Liver (tissue), 9 donors: ENCODE results near the gene AP5M1. TPM values are rescaled to one million over a fixed set of nuclear protein-coding genes. Genes with fewer than 3 reads are reported as not detected.

Experiments used
- DNase-seq: peaks from one replicate; pipeline ENCODE4 v3.0.0-alpha.2; 2017; ENCODE audit warnings: low spot score
- H3K27ac ChIP-seq, 2 donors: one replicate each; pipeline ENCODE4 v1.7.0; 2013; ENCODE audit warnings: inconsistent platforms in 2 of 2, low read length in 2 of 2, control low read depth in 1 of 2, low read depth in 1 of 2, mild to moderate bottlenecking in 1 of 2
- H3K27me3 ChIP-seq, 4 donors: one replicate each; pipeline versions ENCODE4 v1.6.1 to v1.7.0; 2013; ENCODE audit warnings: low read length in 3 of 4, inconsistent platforms in 1 of 4, mild to moderate bottlenecking in 1 of 4, moderate library complexity in 1 of 4; ENCODE audit not compliant: control insufficient read depth in 4 of 4, insufficient read depth in 4 of 4
- H3K36me3 ChIP-seq, 4 donors: one replicate each; pipeline versions ENCODE4 v1.6.1 to v1.7.0; 2013; ENCODE audit warnings: low read length in 3 of 4, mild to moderate bottlenecking in 3 of 4, low read depth in 1 of 4, moderate library complexity in 1 of 4; ENCODE audit not compliant: control insufficient read depth in 4 of 4, insufficient read depth in 3 of 4
- H3K4me1 ChIP-seq, 4 donors: one replicate each; pipeline versions ENCODE4 v1.6.1 to v1.7.0; 2013; ENCODE audit warnings: low read length in 3 of 4, mild to moderate bottlenecking in 3 of 4, moderate library complexity in 1 of 4; ENCODE audit not compliant: control insufficient read depth in 4 of 4, insufficient read depth in 4 of 4
- H3K4me3 ChIP-seq, 3 donors: one replicate each; pipeline versions ENCODE4 v1.6.1 to v1.7.0; 2013; ENCODE audit warnings: low read length in 3 of 3, control low read depth in 1 of 3, low read depth in 1 of 3, mild to moderate bottlenecking in 1 of 3
- H3K9ac ChIP-seq, 2 donors: one replicate each; pipeline ENCODE4 v1.7.0; 2013; ENCODE audit warnings: low read length in 2 of 2, mild to moderate bottlenecking in 2 of 2, moderate library complexity in 2 of 2, control low read depth in 1 of 2, low read depth in 1 of 2
- H3K9me3 ChIP-seq, 4 donors: one replicate each; pipeline versions ENCODE4 v1.6.1 to v1.7.0; 2013; ENCODE audit warnings: low read length in 3 of 4; ENCODE audit not compliant: control insufficient read depth in 4 of 4
- ATF3 ChIP-seq: IDR thresholded peaks from 2 replicates; pipeline ENCODE4 v1.6.1; 2016; ENCODE audit warnings: antibody characterized with exemption
- EGR1 ChIP-seq, 2 donors: IDR thresholded peaks; 2 replicates each; pipeline ENCODE4 v1.6.1; 2016 to 2018; ENCODE audit warnings: antibody characterized with exemption in 2 of 2, low read depth in 2 of 2
- FOXA1 ChIP-seq: IDR thresholded peaks from 2 replicates; pipeline ENCODE4 v1.6.1; 2016; ENCODE audit warnings: antibody characterized with exemption
- FOXA2 ChIP-seq: IDR thresholded peaks from 2 replicates; pipeline ENCODE4 v1.6.1; 2016; ENCODE audit warnings: antibody characterized with exemption
- GABPA ChIP-seq, 2 donors: IDR thresholded peaks in 1 of 2; conservative IDR thresholded peaks in 1 of 2; 2 replicates each; pipeline ENCODE4 v1.6.1; 2016; ENCODE audit warnings: antibody characterized with exemption in 2 of 2, mild to moderate bottlenecking in 1 of 2, moderate library complexity in 1 of 2
- HNF4A ChIP-seq, 2 donors: conservative IDR thresholded peaks; 2 replicates each; pipeline ENCODE4 v1.6.1; 2016; ENCODE audit warnings: antibody characterized with exemption in 2 of 2, mild to moderate bottlenecking in 2 of 2
- HNF4G ChIP-seq: IDR thresholded peaks from 2 replicates; pipeline ENCODE4 v1.6.1; 2016; ENCODE audit warnings: antibody characterized with exemption
- JUND ChIP-seq, 2 donors: IDR thresholded peaks; 2 replicates each; pipeline ENCODE4 v1.6.1; 2016; ENCODE audit warnings: antibody characterized with exemption in 2 of 2
- NR2F2 ChIP-seq: IDR thresholded peaks from 2 replicates; pipeline ENCODE4 v1.6.1; 2016; ENCODE audit warnings: antibody characterized with exemption
- RAD21 ChIP-seq, 2 donors: IDR thresholded peaks; 2 replicates each; pipeline ENCODE4 v1.6.1; 2016; ENCODE audit warnings: antibody characterized with exemption in 2 of 2, mild to moderate bottlenecking in 2 of 2
- RXRA ChIP-seq, 2 donors: IDR thresholded peaks; 2 replicates each; pipeline ENCODE4 v1.6.1; 2017 to 2018; ENCODE audit warnings: antibody characterized with exemption in 2 of 2, mild to moderate bottlenecking in 1 of 2
- SP1 ChIP-seq: IDR thresholded peaks from 2 replicates; pipeline ENCODE4 v1.6.1; 2018; ENCODE audit warnings: antibody characterized with exemption, mild to moderate bottlenecking
- TAF1 ChIP-seq: conservative IDR thresholded peaks from 2 replicates; pipeline ENCODE4 v1.6.1; 2016; ENCODE audit warnings: antibody characterized with exemption, mild to moderate bottlenecking
- YY1 ChIP-seq: IDR thresholded peaks from 2 replicates; pipeline ENCODE4 v1.6.1; 2016; ENCODE audit warnings: antibody characterized with exemption, mild to moderate bottlenecking
- WGBS: extraction: QIAGEN DNeasy Blood & Tissue Kit; methylation state at CpG from one replicate; pipeline ENCODE4 v1.1.7; 2013; 5-methylcytosine and 5-hydroxymethylcytosine counted together
- polyA plus RNA-seq, 2 donors: library from polyadenylated mRNA; stranded (reverse) in 1 of 2; unstranded in 1 of 2; fragments of 200-250 nt in 1 of 2; fragments of >200 nt in 1 of 2; fragmentation: Nextera tagmentation in 1 of 2; extraction: Ambion mirVana in 1 of 2; gene quantifications; one replicate each; pipeline versions ENCODE4 v1.2.1 to v1.2.3, GENCODE V29; 2013 to 2015
- total RNA-seq, 2 donors: library from RNA; depleted of rRNA; stranded (reverse); fragments of >200 nt; gene quantifications; one replicate each; pipeline ENCODE4 v1.2.3, GENCODE V29; 2014
- TF ChIP-seq, protein P1 (sequence below): fragments of 150-350 bp; IDR thresholded peaks from 2 replicates; pipeline ENCODE4 v1.5.1; 2017; ENCODE audit warnings: improper control_type of control experiment, low read depth, low read length; ENCODE audit not compliant: missing input control
- TF ChIP-seq, protein P2 (sequence below): IDR thresholded peaks from 2 replicates; pipeline ENCODE4 v1.6.1; 2016; ENCODE audit warnings: antibody characterized with exemption
- TF ChIP-seq, protein P3 (sequence below): IDR thresholded peaks from 2 replicates; pipeline ENCODE4 v1.6.1; 2016; ENCODE audit warnings: antibody characterized with exemption, mild to moderate bottlenecking
- TF ChIP-seq, protein P4 (sequence below): IDR thresholded peaks from 2 replicates; pipeline ENCODE4 v1.6.1; 2016; ENCODE audit warnings: antibody characterized with exemption
- donor health status: healthy.
- donor health status: healthy.
- donor health status: healthy.
- donor health status: healthy.
- donor health status: healthy.

AP5M1 gene
- total and polyA plus RNA-seq, 4 donors, result 11.8 to 17.5 (median 14.5) TPM

DNA sequence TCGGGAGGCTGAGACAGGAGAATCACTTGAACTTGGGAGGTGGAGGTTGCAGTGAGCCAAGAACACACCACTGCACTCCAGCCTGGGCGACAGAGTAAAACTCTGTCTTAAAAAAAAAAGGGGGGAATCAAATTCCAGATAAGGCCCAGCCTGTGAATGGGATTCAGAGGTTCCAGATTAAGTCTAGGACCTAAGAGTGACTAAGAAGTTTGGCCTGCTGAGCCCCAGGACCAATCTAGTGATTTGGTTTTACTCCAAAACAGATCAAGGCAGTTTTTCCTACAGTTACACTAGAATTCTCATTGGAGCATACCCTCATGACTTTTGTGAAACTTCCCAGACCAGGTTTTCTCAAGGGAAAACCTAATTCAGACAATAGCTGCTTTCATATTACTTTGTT lies 22.8 kb upstream of the AP5M1 start:
- TF ChIP-seq HNF4G, result no peak
- no peak for TF ChIP-seq YY1
- TF ChIP-seq RAD21 (IDR thresholded peaks at IDR 0.05), result no peak
- no peak for TF ChIP-seq NR2F2
- TF ChIP-seq, protein P1, sequence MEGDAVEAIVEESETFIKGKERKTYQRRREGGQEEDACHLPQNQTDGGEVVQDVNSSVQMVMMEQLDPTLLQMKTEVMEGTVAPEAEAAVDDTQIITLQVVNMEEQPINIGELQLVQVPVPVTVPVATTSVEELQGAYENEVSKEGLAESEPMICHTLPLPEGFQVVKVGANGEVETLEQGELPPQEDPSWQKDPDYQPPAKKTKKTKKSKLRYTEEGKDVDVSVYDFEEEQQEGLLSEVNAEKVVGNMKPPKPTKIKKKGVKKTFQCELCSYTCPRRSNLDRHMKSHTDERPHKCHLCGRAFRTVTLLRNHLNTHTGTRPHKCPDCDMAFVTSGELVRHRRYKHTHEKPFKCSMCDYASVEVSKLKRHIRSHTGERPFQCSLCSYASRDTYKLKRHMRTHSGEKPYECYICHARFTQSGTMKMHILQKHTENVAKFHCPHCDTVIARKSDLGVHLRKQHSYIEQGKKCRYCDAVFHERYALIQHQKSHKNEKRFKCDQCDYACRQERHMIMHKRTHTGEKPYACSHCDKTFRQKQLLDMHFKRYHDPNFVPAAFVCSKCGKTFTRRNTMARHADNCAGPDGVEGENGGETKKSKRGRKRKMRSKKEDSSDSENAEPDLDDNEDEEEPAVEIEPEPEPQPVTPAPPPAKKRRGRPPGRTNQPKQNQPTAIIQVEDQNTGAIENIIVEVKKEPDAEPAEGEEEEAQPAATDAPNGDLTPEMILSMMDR, result no peak
- no peak for TF ChIP-seq FOXA1
- no peak for TF ChIP-seq EGR1 (IDR thresholded peaks at IDR 0.05; ENCODE audit: low read depth in 2 of 2)
- no peak for TF ChIP-seq SP1
- no peak for TF ChIP-seq GABPA (IDR thresholded peaks at IDR 0.05 in 1 of 2, conservative IDR thresholded peaks at IDR 0.05 in 1 of 2)

DNA sequence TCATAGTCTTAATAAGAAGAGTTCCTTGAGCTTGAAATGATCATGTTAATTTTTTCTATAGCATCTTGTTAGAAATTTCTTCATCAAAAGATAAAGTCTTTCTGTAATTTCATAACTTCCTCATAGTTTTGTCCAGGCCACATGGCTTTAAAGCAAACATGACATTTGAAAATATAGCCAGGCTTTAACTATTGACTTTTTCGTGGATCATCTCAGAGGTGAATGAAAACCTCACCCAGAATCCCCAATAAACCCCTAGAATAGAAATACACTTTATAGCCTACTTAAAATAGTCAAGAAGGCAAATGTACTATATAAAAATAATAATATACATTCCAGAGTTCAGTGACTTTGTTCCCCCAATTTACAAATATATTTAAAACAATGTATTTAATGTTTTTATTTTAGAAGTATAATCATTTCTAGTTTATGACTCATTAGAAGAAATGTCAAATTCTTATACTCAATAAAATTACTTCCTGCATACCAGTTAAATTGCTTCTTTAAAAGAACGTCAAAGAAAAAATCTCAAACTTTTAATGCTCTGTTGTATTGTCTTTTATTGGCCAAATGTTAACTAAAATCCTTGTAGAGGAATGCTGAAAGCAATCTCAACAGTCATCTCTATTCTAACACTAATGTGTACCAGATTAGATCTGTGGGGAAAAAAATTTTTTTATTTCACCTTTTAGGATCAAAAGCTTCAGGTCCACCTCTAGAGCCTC lies 21.7 kb upstream of the AP5M1 start:
- TF ChIP-seq SP1 (no peak), RAD21 (IDR thresholded peaks at IDR 0.05) (no peak), YY1 (no peak), HNF4A (conservative IDR thresholded peaks at IDR 0.05) (no peak), HNF4G (no peak), TAF1 (no peak), FOXA1 (no peak), GABPA (IDR thresholded peaks at IDR 0.05 in 1 of 2, conservative IDR thresholded peaks at IDR 0.05 in 1 of 2) (no peak), RXRA (IDR thresholded peaks at IDR 0.05) (no peak), JUND (IDR thresholded peaks at IDR 0.05) (no peak), FOXA2 (no peak), NR2F2 (no peak), EGR1 (IDR thresholded peaks at IDR 0.05; ENCODE audit: low read depth in 2 of 2) (no peak), ATF3 (no peak)
- TF ChIP-seq, protein P2, sequence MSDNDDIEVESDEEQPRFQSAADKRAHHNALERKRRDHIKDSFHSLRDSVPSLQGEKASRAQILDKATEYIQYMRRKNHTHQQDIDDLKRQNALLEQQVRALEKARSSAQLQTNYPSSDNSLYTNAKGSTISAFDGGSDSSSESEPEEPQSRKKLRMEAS, result no peak
- TF ChIP-seq, protein P3, sequence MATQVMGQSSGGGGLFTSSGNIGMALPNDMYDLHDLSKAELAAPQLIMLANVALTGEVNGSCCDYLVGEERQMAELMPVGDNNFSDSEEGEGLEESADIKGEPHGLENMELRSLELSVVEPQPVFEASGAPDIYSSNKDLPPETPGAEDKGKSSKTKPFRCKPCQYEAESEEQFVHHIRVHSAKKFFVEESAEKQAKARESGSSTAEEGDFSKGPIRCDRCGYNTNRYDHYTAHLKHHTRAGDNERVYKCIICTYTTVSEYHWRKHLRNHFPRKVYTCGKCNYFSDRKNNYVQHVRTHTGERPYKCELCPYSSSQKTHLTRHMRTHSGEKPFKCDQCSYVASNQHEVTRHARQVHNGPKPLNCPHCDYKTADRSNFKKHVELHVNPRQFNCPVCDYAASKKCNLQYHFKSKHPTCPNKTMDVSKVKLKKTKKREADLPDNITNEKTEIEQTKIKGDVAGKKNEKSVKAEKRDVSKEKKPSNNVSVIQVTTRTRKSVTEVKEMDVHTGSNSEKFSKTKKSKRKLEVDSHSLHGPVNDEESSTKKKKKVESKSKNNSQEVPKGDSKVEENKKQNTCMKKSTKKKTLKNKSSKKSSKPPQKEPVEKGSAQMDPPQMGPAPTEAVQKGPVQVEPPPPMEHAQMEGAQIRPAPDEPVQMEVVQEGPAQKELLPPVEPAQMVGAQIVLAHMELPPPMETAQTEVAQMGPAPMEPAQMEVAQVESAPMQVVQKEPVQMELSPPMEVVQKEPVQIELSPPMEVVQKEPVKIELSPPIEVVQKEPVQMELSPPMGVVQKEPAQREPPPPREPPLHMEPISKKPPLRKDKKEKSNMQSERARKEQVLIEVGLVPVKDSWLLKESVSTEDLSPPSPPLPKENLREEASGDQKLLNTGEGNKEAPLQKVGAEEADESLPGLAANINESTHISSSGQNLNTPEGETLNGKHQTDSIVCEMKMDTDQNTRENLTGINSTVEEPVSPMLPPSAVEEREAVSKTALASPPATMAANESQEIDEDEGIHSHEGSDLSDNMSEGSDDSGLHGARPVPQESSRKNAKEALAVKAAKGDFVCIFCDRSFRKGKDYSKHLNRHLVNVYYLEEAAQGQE, result no peak
- TF ChIP-seq, protein P4, sequence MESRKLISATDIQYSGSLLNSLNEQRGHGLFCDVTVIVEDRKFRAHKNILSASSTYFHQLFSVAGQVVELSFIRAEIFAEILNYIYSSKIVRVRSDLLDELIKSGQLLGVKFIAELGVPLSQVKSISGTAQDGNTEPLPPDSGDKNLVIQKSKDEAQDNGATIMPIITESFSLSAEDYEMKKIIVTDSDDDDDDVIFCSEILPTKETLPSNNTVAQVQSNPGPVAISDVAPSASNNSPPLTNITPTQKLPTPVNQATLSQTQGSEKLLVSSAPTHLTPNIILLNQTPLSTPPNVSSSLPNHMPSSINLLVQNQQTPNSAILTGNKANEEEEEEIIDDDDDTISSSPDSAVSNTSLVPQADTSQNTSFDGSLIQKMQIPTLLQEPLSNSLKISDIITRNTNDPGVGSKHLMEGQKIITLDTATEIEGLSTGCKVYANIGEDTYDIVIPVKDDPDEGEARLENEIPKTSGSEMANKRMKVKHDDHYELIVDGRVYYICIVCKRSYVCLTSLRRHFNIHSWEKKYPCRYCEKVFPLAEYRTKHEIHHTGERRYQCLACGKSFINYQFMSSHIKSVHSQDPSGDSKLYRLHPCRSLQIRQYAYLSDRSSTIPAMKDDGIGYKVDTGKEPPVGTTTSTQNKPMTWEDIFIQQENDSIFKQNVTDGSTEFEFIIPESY, result no peak
- TF ChIP-seq, protein P1, result no peak
- Histone ChIP-seq H3K36me3 (peaks cover 0 to 3% (median under 1%) of the 10 kb centered on the region in 4 donors), H3K27me3 (no peaks in the 10 kb centered on the region), H3K4me1 (no peaks in the 10 kb centered on the region), H3K27ac (no peak overlapping the region), H3K4me3 (no peak overlapping the region), H3K9ac (no peak overlapping the region), H3K9me3 (no peaks in the 10 kb centered on the region)
- 72% methylated on average over 2 of the region's 2 CpGs for WGBS
- DNase-seq, result no peak

More for the DNA sequence above, 22.8 kb upstream of the AP5M1 start:
- Histone ChIP-seq H3K4me1 (no peaks in the 10 kb centered on the region), H3K4me3 (no peak overlapping the region), H3K36me3 (peaks cover 0 to 4% (median 2%) of the 10 kb centered on the region in 4 donors), H3K27me3 (no peaks in the 10 kb centered on the region), H3K9ac (no peak overlapping the region), H3K9me3 (no peaks in the 10 kb centered on the region), H3K27ac (no peak overlapping the region)
- WGBS, result 96% methylated on average over 2 of the region's 2 CpGs
- DNase-seq, result no peak
